Activated CD4-positive, alpha-beta T cell treated with anti-CD3 and anti-CD28 coated beads, Interleukin-2, amount 50 U/mL, for 48 hours (primary cell): ENCODE data around the gene APOC3.

Experiments
- DNase-seq, 2 experiments: peaks; one replicate each; pipeline ENCODE4 v3.0.0-alpha.2; 2020

APOC3 gene

DNA sequence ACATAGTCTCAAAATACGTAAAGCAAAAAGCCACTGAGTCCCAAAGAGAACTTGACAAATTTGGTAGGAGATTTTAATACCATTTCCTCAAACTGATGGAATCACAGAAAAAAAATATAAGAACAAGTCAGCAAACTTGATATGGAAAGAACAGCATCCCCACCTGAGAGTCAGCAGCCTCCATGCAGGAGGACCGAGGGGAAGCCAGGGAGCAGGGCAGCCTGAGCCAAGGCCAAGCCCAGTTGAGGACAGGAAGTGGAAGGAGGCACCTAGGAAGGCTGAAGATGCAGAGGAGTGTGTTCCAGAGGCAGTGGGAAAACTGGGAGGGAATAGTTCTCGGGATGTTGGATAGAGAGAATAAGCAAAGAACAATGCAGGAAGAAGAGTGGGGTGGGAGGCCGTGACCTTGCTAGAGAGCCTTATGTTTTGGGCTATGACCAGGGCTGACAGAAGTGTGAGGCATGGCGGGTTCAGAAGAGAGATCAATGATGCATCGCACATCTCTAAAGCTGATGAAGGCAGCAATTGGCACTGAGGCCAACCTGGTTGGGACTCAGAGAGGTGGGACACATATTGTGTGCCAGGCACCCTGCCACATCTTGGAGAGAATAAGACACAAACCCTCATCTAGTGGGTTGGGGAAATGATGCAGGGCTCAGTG, 22.0 kb upstream of the APOC3 start:
- no peak for DNase-seq

DNA sequence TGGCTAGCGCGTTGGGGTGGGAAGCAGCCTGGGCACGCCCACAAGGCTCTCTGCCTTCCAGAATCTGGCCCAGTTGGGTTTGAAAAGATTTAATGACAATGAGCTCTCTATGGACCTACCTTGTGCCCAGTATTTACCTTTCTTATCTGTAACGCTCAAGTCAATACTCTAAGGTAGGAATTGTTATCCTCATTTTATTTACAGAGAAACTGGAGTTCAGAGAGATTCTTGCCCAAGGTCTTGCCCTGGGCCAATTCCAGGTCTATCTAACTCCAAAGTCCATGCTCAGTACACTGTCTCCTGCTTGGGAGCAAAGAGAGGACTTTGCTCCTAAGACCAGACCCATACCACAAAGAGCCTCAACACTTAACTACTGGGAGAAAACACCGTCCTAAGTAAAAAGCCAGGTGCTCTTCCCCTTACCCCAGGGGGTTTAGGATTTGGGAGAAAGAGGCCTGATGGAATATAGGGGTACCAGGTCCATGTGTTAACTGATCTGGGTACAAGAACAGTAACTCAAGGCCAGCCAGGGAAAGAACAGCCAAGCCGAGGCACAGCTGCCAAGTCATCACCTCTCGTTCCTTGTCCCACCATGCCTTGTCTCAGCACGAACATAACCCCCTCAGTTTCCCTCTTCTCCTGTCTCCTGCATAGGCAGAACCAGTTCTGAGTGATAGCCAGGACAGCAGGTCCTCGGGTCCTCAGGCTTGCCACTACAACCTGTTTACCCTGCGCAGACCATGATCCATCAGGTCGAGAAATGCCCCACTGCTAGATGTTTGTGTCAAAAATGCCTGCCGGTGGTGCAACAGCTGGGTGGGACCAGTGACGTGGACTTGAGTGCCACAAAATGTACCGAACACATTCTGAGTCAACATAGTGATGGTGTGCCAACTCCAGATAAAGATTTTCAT, 21.2 kb upstream of the APOC3 start:
- DNase-seq, result no peak

DNA sequence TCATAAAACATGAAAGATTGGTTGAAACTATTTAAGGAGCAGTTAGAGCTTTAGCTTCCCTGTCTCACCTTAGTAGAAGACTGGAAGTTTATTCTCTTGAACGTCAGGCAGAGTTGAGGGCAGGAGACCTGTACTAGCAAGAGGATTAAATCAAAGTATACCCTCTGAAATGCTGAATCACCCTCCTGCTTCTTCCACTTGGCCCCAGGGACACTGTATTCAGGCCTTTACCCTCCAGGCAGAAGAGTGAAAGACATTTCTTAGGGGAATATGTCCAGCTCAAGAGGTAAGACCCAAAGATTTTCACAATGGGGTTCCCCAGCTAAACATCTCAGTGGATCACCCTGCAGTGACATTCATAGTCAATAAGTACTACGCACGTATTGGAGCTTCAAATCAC, 18.5 kb upstream of the APOC3 start:
- no peak for DNase-seq

DNA sequence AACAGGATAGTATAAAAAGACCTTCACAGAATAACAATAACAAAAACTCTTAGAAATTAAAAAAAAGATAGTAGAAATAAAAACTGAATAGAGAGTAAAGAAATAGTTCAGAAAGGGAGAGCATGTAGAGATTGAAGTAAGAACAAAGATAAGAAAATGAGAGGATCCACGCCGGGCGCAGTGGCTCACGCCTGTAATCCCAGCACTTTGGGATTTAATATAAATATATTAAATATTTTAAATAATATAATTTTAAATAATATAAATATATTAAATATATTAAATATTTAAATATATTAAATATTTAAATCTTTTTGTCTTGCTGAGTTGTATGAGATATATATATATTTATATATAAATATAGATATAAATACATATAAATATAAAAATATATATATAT, 17.6 kb upstream of the APOC3 start:
- no peak for DNase-seq

DNA sequence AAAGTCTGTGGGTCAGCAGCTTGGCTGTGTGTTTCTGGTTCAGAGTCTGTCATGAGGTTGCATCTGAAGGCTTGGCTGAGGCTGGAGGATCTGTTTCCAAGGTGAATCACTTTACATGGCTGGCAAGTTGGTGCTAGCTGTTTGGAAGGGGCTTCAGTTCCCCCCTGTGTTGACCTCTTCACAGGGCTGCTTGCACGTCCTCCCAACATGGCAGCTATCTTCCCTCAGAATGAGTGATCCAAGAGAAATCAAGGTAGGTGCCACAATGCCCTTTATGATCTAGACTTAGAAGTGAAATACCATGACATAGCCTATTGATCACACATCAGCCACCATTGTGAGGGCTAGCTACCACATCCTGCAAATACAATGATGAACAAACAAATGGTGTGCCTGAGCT, 16.5 kb upstream of the APOC3 start:
- no peak for DNase-seq

DNA sequence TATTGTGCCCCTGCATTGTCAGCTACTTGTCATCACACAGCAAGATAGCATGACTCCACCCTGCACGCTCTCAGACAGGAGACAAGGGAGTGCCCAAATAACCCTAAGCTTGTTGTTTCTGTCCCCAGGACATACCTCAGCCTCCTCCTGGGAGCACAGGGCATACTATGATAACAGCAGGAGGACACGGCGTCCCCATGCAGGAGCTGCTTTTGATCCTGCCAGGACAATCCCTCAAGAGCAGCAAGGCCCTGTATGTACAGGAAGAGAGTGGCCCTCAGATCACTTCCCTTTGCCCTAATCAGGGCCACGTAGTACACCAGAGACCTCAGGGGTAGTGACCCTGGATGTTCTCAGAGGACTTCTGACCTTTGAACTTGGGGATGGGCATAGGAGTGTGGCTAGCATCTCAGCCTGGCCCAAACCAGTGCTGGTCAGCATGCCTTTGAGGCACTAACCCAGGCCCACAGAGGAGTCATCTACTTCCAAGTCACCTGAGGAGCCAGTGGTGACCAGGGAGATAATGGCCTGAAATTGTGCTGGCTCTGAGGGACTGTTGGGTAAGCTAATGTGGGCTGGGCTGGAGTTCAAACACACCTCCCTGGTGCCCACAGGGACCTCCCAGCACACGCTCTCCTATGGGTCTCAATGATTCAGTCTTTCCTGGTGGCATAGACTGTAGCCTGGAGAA, 15.8 kb upstream of the APOC3 start:
- DNase-seq, result no peak

DNA sequence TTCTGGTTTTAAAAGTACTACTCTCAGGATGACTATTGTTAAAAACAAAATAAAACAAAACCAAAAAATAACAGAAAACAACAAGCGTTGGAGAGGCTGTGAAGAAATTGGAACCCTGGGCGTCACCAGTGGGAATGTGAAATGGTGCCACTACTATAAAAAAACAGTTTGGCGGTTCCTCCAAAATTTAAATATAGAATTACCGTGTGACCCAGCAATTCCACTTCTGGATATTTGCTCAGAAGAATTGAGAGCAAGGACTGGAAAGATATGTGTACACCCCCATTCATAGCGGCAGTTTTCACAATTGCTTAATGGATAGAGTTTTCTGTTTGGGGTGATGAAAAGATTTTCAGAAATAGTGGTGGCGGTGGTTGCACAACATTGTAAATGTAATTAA, 15.2 kb upstream of the APOC3 start:
- no peak for DNase-seq

DNA sequence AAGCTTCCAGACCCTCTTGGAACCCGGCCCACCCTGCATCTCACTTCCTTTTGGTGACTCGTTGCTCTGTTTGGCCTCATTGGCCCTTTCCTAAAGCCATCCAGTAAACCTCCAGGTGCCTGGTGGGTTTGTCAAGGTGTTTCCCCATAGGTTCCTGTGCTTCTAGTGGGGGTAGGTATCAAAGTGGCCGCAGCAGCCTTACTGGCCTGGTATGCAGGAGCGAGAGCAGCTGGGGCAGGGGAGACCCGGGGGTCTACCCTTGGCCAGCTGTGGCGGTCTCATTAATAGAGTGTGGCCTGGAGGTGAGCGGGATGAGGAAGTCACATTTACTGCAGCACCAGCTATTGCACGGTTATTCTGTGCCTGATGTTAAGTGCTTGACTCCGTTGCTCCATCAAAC, 10.7 kb upstream of the APOC3 start:
- DNase-seq, result no peak

DNA sequence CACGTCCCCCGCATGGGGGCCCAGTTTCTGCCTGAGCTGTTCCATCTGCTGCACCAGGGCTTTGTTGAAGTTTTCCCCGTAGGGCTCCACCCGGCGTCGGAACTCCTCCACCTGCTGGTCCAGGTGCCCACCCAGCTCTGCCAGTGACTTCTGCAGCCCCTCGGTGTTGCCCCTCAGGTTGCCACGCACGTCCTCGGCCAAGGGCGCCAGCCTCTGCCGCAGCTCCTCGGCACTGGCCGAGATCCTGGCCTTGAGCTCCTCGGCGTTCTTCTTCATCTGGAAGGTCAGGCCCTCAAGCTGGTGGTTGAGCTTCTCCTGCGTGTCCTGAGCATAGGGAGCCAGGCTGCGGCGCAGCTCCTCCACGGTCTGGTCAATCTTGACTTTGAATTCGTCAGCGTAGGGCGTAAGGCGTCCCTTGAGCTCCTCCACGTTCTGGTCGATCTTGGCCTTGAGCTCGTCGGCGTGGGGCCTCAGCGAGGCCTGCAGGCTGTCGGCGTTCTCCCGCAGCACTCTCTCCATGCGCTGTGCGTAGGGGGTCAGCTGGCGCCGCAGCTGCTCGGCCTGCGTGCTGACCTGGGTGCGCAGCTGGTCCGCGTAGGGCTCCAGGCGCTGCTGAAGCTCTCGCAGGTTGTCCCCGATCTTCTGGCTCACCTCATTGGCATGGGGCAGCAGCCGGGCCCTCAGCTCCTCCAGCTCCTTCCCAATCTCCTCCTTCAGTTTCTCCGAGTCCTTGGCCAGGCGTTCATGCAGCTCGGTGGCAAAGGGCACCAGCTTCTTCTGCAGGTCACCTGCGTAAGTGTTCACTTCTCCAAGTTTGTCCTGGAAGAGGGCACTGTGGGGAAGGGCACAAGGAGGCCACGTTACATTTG, 8.4 kb upstream of the APOC3 start:
- DNase-seq, result no peak

DNA sequence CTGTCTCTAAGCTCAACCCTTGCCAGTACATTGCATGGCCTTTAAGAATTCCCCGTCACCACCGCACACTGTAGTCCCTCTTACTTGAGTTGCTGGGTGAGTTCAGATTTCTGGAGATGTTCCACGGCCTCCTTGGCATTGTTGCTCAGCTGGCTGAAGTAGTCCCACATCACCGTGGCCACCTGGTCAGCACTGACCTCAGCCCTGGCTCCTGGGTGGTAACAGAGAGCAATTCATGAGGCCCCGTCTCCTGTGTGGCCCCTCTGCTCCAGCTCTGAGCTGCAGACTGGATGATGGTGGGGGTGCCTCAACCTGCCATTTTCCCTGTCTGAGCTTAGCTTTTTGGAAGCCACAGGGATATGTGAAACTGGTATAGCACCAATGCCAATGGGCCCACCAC, 7.1 kb upstream of the APOC3 start:
- no peak for DNase-seq

DNA sequence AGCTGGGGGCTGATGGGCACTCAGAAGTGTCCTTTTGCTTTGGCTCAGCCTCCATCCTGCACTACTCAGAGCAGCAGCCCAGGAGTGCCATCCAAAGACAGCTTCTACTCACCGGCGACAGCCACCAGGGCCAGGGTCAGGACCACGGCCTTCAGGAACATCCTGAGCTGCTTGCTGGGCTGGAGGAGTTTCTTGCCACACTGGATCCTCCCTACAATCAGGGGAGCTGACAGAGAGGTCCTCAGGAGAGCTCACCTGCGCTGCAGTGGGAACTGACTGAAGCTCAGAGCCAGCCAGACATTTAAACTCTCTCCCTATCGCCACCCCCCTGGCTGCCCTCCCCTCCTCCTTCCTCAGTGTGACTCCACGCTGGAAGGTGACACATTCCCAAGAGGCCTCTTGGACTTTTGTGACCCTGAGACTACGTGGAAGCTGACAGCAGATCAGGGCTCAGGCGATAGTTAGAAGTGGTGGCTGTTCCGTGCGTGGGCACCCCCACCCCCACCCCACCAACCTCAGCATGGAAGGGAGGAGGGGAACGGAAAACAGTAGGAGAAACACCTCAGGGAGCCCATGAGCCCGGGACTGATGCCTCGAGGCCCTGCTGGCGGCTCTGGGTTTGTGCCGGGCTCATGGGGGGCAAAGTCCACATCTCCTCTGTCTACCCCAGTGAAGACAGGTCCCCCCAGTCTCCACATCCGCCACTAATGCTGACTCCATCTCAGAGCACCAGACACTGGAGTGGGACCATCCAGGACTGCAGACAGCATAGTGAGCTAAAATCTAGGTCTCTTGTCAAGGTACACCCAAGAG, 6.5 kb upstream of the APOC3 start, which contains the start of gene APOA4:
APOA4 (minus strand) TSS at position 274 of the 813 bp plus-strand sequence; CDS start at position 161, 113 bp downstream.
- DNase-seq, result no peak

DNA sequence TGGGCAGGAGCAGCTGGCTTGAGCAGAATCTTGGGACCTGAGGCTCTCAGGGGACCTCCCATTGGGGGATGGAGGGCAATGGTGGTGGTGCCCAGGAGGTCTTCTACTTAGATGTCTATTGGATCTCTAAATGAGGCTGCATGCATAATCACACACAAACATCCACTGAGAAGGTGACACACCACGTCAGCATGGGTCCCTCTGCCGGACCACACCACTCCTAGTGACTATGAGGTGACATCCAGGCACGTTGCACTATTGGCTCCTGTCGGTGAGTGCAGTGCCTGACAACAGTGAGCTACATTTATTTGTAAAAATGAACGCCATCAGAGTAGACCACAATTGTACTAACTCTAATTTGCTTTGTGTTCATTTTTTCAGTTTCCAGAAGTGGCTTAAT, 4.3 kb upstream of the APOC3 start:
- DNase-seq, result no peak

DNA sequence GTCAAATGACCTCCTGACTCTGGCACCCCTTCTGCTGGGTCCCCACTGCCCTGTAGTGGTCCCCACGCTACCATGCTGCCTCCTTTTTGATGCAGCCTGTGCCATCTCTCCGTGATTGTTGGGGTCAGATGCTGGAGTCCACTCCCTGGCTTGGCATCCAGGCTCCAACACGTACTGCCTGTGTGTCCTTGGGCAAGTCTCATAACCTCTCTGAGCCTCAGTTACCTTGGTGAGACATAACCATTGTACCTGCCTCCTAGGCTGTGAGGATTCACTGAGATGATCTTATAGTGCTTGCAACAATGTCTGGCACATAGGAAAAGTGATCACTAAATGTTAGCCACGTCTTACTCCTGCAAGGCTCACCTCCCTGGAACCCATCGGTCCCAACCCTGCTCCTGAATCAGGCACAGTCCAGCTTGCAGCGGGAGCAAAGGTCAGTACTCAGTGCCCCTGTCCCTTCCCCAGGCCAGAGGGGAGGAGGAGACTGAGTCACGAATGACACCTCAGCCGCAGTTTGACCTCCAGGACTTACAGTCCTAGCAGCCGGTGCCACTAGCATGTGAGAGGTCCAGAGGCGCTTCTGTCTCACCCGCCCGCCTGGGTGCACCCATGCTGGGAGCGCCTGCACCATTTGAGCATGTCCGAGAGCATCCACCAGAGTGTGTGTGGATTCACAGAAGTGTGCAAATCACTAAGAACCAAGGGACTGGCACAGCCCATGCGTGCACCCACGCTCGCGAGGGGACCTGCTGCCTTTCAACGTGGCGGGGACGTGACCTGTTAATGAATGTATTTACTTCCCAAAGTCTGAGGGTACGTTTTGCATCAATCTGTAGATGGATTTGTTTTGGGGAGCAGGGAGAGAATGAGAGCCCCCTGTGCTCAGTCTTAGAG, 3.6 kb upstream of the APOC3 start:
- DNase-seq, result no peak

DNA sequence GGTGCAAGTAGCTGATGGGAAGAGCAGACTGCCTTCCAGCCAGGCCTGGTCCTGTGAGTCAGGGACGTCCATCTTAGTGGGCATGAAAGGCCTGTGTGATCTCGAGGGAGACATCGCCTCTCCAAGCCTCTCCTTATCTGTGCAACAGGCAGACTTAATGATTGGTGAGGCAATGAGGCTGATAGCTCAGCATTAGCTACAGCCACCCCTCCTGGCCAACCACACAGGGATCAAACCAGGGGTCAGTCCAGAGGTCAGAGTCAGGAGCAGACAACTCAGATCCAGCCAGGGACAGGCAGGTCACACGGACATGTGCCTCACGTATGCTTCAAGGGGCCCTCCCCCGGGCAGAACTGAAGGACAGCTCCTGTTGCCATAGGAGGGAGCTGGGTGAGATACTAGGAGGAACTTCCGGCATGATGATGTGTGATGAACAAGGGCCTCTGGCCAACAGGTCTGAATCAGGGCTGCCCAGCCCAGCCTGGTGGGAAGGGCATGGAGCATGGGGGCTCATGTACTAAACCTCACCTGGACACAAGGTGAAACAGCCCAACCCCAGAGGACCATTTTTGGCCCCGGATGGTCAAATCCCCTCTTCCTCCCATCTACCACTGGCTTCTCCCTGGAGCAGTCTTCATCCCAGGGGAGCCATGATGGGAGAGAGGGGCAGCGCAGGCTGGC, 2.8 kb upstream of the APOC3 start:
- DNase-seq, result no peak

DNA sequence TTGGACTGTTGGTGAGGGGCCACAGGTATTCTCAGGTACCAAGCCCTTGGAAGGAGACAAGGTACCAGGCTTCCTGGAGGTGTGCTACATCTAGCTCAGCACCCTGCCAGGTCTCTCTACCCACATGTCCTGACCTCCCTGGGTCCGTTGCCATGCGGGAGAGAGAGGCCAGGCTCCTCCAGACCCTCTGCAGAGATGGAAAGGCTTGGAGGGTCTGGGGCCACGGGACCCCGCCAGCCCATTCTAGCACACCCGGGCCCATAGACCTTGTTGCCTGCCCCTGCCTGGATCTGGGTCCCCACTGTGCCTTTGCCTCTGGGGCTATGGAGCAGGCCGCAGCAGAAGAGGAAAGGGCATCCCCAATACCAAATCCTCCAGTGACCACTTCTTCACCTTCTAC, 2.2 kb upstream of the APOC3 start:
- DNase-seq, result no peak

DNA sequence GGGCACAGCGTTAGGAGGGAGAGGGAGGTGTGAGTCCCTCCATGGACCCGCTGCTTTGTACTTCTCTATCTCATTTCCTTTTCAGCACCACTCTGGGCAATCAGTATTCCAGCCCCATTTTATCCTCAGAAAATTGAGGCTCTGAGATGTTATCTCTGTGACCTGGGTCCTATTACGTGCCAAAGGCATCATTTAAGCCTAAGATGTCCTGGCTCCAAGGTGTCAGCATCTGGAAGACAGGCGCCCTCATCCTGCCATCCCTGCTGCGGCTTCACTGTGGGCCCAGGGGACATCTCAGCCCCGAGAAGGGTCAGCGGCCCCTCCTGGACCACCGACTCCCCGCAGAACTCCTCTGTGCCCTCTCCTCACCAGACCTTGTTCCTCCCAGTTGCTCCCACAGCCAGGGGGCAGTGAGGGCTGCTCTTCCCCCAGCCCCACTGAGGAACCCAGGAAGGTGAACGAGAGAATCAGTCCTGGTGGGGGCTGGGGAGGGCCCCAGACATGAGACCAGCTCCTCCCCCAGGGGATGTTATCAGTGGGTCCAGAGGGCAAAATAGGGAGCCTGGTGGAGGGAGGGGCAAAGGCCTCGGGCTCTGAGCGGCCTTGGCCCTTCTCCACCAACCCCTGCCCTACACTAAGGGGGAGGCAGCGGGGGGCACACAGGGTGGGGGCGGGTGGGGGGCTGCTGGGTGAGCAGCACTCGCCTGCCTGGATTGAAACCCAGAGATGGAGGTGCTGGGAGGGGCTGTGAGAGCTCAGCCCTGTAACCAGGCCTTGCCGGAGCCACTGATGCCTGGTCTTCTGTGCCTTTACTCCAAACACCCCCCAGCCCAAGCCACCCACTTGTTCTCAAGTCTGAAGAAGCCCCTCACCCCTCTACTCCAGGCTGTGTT, 829 bp upstream of the APOC3 start:
- no peak for DNase-seq

DNA sequence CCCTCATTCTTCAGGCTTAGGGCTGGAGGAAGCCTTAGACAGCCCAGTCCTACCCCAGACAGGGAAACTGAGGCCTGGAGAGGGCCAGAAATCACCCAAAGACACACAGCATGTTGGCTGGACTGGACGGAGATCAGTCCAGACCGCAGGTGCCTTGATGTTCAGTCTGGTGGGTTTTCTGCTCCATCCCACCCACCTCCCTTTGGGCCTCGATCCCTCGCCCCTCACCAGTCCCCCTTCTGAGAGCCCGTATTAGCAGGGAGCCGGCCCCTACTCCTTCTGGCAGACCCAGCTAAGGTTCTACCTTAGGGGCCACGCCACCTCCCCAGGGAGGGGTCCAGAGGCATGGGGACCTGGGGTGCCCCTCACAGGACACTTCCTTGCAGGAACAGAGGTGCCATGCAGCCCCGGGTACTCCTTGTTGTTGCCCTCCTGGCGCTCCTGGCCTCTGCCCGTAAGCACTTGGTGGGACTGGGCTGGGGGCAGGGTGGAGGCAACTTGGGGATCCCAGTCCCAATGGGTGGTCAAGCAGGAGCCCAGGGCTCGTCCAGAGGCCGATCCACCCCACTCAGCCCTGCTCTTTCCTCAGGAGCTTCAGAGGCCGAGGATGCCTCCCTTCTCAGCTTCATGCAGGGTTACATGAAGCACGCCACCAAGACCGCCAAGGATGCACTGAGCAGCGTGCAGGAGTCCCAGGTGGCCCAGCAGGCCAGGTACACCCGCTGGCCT, 641 bp downstream of the APOC3 start:
- DNase-seq, result no peak

DNA sequence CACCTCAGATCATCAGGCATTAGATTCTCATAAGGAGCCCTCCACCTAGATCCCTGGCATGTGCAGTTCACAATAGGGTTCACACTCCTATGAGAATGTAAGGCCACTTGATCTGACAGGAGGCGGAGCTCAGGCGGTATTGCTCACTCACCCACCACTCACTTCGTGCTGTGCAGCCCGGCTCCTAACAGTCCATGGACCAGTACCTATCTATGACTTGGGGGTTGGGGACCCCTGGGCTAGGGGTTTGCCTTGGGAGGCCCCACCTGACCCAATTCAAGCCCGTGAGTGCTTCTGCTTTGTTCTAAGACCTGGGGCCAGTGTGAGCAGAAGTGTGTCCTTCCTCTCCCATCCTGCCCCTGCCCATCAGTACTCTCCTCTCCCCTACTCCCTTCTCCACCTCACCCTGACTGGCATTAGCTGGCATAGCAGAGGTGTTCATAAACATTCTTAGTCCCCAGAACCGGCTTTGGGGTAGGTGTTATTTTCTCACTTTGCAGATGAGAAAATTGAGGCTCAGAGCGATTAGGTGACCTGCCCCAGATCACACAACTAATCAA, 2.2 kb downstream of the APOC3 start:
- no peak for DNase-seq
